ENCODE results near the gene DTWD2. TPM values are rescaled to one million over a fixed set of nuclear protein-coding genes. Genes with fewer than 3 reads are reported as not detected.
"Not testable (repeated sequence)": the region's sequence is repeated elsewhere in the genome, so short reads cannot be mapped to it uniquely, and the experiment has no call there.

DTWD2 gene
- total RNA-seq, 1 donor from 2014 or later = 5.1 TPM

- no peak for DNase-seq (ENCODE audit: extremely low read depth, low read depth, low spot score)
These were observed 105.0 kb downstream of the DTWD2 start for GRCh38 chr5:118883362-118883761.

GRCh38 chr5:118882666-118883065 lies 105.7 kb downstream of the DTWD2 start:
- DNase-seq (ENCODE audit: extremely low read depth, low read depth, low spot score) = no peak

- not testable (repeated sequence) for DNase-seq (ENCODE audit: extremely low read depth, low read depth, low spot score)
These were observed 111.5 kb downstream of the DTWD2 start for GRCh38 chr5:118876852-118877251.

- DNase-seq (ENCODE audit: extremely low read depth, low read depth, low spot score) = no peak
These were observed 113.2 kb downstream of the DTWD2 start for GRCh38 chr5:118875131-118875530.

- DNase-seq (ENCODE audit: extremely low read depth, low read depth, low spot score) = no peak
These were observed 114.9 kb downstream of the DTWD2 start for GRCh38 chr5:118873417-118873816.

- DNase-seq (ENCODE audit: extremely low read depth, low read depth, low spot score) = no peak
These were observed 125.0 kb downstream of the DTWD2 start for GRCh38 chr5:118863345-118863744.

GRCh38 chr5:118862596-118862995 lies 125.8 kb downstream of the DTWD2 start:
- no peak for DNase-seq (ENCODE audit: extremely low read depth, low read depth, low spot score)

- DNase-seq (ENCODE audit: extremely low read depth, low read depth, low spot score) = no peak
These were observed 130.6 kb downstream of the DTWD2 start for GRCh38 chr5:118857700-118858099.

GRCh38 chr5:118854819-118855218 lies 133.5 kb downstream of the DTWD2 start:
- DNase-seq (ENCODE audit: extremely low read depth, low read depth, low spot score) = no peak

GRCh38 chr5:118851785-118852184 lies 136.6 kb downstream of the DTWD2 start:
- not testable (repeated sequence) for DNase-seq (ENCODE audit: extremely low read depth, low read depth, low spot score)

- not testable (repeated sequence) for DNase-seq (ENCODE audit: extremely low read depth, low read depth, low spot score)
These were observed 138.8 kb downstream of the DTWD2 start for GRCh38 chr5:118849507-118849906.

- no peak for DNase-seq (ENCODE audit: extremely low read depth, low read depth, low spot score)
These were observed 144.0 kb downstream of the DTWD2 start for GRCh38 chr5:118844351-118844750.

- no peak for DNase-seq (ENCODE audit: extremely low read depth, low read depth, low spot score)
These were observed 153.6 kb downstream of the DTWD2 start for GRCh38 chr5:118834710-118835109.

- no peak for DNase-seq (ENCODE audit: extremely low read depth, low read depth, low spot score)
These were observed 155.4 kb downstream of the DTWD2 start for GRCh38 chr5:118832974-118833373.

- no peak for DNase-seq (ENCODE audit: extremely low read depth, low read depth, low spot score)
These were observed 163.1 kb downstream of the DTWD2 start for GRCh38 chr5:118825226-118825625.

GRCh38 chr5:118818604-118819003 lies 169.7 kb downstream of the DTWD2 start:
- DNase-seq (ENCODE audit: extremely low read depth, low read depth, low spot score) = no peak

GRCh38 chr5:118808441-118808840 lies 179.9 kb downstream of the DTWD2 start:
- no peak for DNase-seq (ENCODE audit: extremely low read depth, low read depth, low spot score)

- DNase-seq (ENCODE audit: extremely low read depth, low read depth, low spot score) = no peak
These were observed 181.8 kb downstream of the DTWD2 start for GRCh38 chr5:118806571-118806970.

- no peak for DNase-seq (ENCODE audit: extremely low read depth, low read depth, low spot score)
These were observed 186.0 kb downstream of the DTWD2 start for GRCh38 chr5:118802335-118802734.

GRCh38 chr5:118796081-118796480 lies 192.3 kb downstream of the DTWD2 start:
- DNase-seq (ENCODE audit: extremely low read depth, low read depth, low spot score) = no peak

GRCh38 chr5:118794281-118794680 lies 194.1 kb downstream of the DTWD2 start:
- no peak for DNase-seq (ENCODE audit: extremely low read depth, low read depth, low spot score)

GRCh38 chr5:118793652-118794051 lies 194.7 kb downstream of the DTWD2 start:
- no peak for DNase-seq (ENCODE audit: extremely low read depth, low read depth, low spot score)

- DNase-seq (ENCODE audit: extremely low read depth, low read depth, low spot score) = no peak
These were observed 195.3 kb downstream of the DTWD2 start for GRCh38 chr5:118793091-118793490.
